Activated CD8-positive, alpha-beta T cell treated with anti-CD3 and anti-CD28 coated beads for 36 hours (primary cell): ENCODE measurements around the gene PCDHGB7. TPM values are rescaled to one million over a fixed set of nuclear protein-coding genes. Genes with fewer than 3 reads are reported as not detected.
A peak's percentile ranks its signal among the peaks of the same experiment; 100 is the strongest.
"Not testable (repeated sequence)": the region's sequence is repeated elsewhere in the genome, so short reads cannot be mapped to it uniquely, and the experiment has no call there.

ENCODE experiments used
- ATAC-seq: fragments of 200-7000 bp; cut with Tn5 transposase; one replicate; pipeline ENCODE4 v1.10.0; 2021; ENCODE audit warnings: mild to moderate bottlenecking, moderate library complexity
- CTCF ChIA-PET: fragments of 350-600 bp; sonication (Branson Sonifier 250); formaldehyde crosslinking; loops from one replicate; lab custom pipeline; 2021; ENCODE audit warnings: antibody characterized with exemption; lab: Charles Lee
- POLR2A ChIA-PET: fragments of 350-600 bp; sonication (Branson Sonifier 250); formaldehyde crosslinking; loops from one replicate; lab custom pipeline; 2021; ENCODE audit warnings: antibody characterized with exemption; lab: Charles Lee
- DNase-seq: peaks from one replicate; pipeline ENCODE4 v3.0.0-alpha.2; 2020
- H3K27ac Mint-ChIP-seq: one replicate; pipeline ENCODE4 v1.8.0; 2021; ENCODE audit warnings: mild to moderate bottlenecking, mixed read lengths
- H3K27me3 Mint-ChIP-seq: one replicate; pipeline ENCODE4 v1.8.0; 2021; ENCODE audit warnings: mixed read lengths
- H3K36me3 Mint-ChIP-seq: one replicate; pipeline ENCODE4 v1.8.0; 2021; ENCODE audit warnings: low read depth, mixed read lengths
- H3K4me1 Mint-ChIP-seq: one replicate; pipeline ENCODE4 v1.8.0; 2021; ENCODE audit warnings: low read depth, mixed read lengths
- H3K4me3 Mint-ChIP-seq: one replicate; pipeline ENCODE4 v1.8.0; 2021; ENCODE audit warnings: mild to moderate bottlenecking, moderate library complexity, mixed read lengths
- H3K9me3 Mint-ChIP-seq: one replicate; pipeline ENCODE4 v1.8.0; 2021; ENCODE audit warnings: mixed read lengths
- intact Hi-C: fragments of 100-400 bp; cut with micrococcal nuclease; formaldehyde crosslinking; loops from one replicate; pipeline ENCODE4 v1.10.0; 2022
- total RNA-seq, 2 experiments: library from RNA; stranded (reverse); gene quantifications; one replicate each; pipeline ENCODE4 v1.2.3, GENCODE V29; 2021
- TF ChIP-seq, protein P1 (sequence below): fragments of 200-600 bp; IDR thresholded peaks from one replicate; pipeline ENCODE4 v1.8.0; 2022; ENCODE audit warnings: antibody characterized with exemption, mild to moderate bottlenecking

Gene PCDHGB7
- total RNA-seq, result not detected

DNA sequence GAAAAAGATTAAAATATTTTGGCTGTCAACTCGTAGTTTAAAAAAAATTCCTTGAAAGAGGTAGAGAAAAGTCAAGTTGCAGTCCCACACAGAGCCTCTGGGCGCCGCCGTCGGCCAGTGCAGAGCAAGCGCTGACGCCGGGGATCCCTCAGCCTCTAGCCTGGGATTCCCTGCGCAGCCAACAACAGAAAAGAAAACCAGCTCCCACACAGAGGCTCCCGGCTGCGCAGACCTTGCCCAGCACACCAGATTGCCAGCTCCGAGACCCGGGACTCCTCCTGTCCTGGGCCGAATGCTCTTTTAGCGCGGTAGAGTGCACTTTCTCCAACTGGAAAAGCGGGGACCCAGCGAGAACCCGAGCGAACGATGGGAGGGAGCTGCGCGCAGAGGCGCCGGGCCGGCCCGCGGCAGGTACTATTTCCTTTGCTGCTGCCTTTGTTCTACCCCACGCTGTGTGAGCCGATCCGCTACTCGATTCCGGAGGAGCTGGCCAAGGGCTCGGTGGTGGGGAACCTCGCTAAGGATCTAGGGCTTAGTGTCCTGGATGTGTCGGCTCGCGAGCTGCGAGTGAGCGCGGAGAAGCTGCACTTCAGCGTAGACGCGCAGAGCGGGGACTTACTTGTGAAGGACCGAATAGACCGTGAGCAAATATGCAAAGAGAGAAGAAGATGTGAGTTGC, at the start of gene PCDHGB7:
Gene PCDHGB7, plus strand, starts transcription at position 184 of the 679 bp plus-strand sequence. Its CDS starts 183 bp downstream, at position 367.
- peaks cover 77% of the 10 kb centered on the region for H3K27me3 Mint-ChIP-seq
- TF ChIP-seq, protein P1, sequence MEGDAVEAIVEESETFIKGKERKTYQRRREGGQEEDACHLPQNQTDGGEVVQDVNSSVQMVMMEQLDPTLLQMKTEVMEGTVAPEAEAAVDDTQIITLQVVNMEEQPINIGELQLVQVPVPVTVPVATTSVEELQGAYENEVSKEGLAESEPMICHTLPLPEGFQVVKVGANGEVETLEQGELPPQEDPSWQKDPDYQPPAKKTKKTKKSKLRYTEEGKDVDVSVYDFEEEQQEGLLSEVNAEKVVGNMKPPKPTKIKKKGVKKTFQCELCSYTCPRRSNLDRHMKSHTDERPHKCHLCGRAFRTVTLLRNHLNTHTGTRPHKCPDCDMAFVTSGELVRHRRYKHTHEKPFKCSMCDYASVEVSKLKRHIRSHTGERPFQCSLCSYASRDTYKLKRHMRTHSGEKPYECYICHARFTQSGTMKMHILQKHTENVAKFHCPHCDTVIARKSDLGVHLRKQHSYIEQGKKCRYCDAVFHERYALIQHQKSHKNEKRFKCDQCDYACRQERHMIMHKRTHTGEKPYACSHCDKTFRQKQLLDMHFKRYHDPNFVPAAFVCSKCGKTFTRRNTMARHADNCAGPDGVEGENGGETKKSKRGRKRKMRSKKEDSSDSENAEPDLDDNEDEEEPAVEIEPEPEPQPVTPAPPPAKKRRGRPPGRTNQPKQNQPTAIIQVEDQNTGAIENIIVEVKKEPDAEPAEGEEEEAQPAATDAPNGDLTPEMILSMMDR, result peak; percentile 63
- H3K9me3 Mint-ChIP-seq, result peaks cover 39% of the 10 kb centered on the region
- H3K4me3 Mint-ChIP-seq, result peak within 1 kb of the TSS; percentile 64
- CTCF ChIA-PET, result interaction anchor here (0.8 to 6.5 kb wide), 13 partner anchors 9 to 209 kb away, joined by 3 to 71 read pairs (median 4); partner anchors contain the start of genes PCDHB12, PCDHGA12 and PCDHGB6
- intact Hi-C loops, POLR2A ChIA-PET, H3K27ac Mint-ChIP-seq: not testable (repeated sequence)
- DNase-seq (peak; percentile 75), ATAC-seq (peak; percentile 76)
- H3K4me1 Mint-ChIP-seq, result peaks cover 19% of the 10 kb centered on the region
- peaks cover 39% of the 10 kb centered on the region for H3K36me3 Mint-ChIP-seq

DNA sequence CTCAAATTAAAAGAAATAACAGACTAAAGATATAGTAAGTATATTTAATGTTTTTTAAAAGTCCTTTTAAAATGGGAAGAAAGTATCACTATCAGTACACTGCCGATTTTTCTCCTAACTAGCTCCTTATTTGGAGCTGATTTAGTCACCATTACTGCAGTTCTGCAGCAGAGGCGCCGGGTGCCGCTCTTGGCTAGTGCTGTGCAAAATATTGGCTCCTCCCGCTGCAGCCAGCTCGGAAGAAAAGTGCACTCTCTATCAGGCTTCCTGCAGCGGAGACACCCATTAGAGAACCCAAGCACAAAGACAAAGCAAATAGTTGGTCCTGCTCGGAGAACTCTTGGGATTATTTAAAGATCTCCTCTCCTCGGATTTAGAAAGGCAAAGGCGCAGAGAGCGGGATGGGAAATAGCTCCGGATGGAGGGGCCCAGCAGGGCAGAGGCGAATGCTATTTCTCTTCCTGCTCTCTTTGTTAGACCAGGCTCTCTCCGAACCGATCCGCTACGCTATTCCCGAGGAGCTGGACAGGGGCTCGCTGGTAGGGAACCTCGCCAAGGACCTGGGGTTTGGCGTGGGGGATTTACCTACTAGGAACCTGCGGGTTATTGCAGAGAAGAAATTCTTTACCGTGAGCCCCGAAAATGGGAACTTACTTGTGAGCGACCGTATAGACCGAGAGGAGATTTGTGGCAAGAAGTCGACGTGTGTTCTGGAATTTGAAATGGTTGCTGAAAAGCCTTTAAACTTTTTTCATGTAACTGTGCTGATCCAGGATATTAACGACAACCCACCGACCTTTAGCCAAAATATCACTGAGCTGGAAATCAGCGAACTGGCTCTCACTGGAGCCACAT, 47.3 kb upstream of the PCDHGB7 start, which contains the start of gene PCDHGB3:
Gene PCDHGB3, plus strand, starts transcription at position 249 of the 855 bp plus-strand sequence. Its CDS starts 153 bp downstream, at position 402.
- ATAC-seq (peak; percentile 74), DNase-seq (peak; percentile 48)
- Mint-ChIP-seq H3K36me3 (peaks cover 21% of the 10 kb centered on the region), H3K4me1 (peaks cover 2% of the 10 kb centered on the region), H3K4me3 (peak within 1 kb of the TSS; percentile 58), H3K27me3 (peaks cover 67% of the 10 kb centered on the region), H3K27ac (no peak within 1 kb of the TSS), H3K9me3 (peaks cover 28% of the 10 kb centered on the region)
- TF ChIP-seq, protein P1, result peak; percentile 27
- ChIA-PET CTCF (interaction anchor here (0.6 to 3.5 kb wide), 32 partner anchors 10 to 286 kb away, joined by 3 to 23 read pairs (median 5); partner anchors contain the start of genes PCDHB9, PCDHGA10, PCDHGA11 and PCDHGA12), POLR2A (no interaction called here)
- intact Hi-C loops, result no loop called here

DNA sequence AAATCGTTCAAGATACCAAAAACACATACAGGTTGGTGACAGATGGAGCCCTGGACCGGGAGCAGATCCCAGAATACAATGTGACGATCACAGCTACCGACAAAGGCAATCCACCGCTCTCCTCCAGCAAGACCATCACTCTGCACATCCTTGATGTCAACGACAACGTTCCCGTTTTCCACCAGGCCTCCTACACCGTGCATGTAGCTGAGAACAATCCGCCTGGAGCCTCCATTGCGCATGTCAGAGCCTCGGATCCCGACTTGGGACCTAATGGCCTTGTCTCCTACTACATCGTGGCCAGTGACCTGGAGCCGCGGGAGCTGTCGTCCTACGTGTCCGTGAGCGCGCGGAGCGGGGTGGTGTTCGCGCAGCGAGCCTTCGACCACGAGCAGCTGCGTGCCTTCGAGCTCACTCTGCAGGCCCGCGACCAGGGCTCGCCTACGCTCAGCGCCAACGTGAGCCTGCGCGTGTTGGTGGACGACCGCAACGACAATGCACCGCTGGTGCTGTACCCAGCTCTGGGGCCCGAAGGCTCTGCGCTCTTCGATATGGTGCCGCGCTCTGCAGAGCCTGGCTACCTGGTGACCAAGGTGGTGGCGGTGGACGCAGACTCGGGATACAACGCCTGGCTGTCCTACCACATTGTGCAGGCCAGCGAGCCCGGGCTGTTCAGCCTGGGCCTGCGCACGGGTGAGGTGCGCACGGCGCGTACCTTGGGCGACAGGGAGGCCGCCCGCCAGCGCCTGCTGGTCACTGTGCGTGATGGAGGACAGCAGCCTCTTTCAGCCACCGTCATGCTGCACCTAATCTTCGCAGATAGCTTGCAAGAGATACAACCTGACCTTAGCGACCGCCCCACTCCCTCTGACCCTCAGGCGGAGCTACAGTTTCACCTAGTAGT, 45.7 kb upstream of the PCDHGB7 start:
- peaks cover 65% of the 10 kb centered on the region for H3K27me3 Mint-ChIP-seq
- ATAC-seq (no peak), DNase-seq (no peak)
- ChIA-PET CTCF (interaction anchor here (1.0 to 3.5 kb wide), 6 partner anchors 35 to 193 kb away, joined by 5 to 23 read pairs (median 9); partner anchors contain the start of genes PCDHB9, PCDHGA10, PCDHGA12 and PCDHGB6), POLR2A (no interaction called here)
- peaks cover 22% of the 10 kb centered on the region for H3K36me3 Mint-ChIP-seq
- TF ChIP-seq, protein P1, result no peak
- no peak overlapping the region for H3K4me3 Mint-ChIP-seq
- intact Hi-C loops, result no loop called here
- H3K4me1 Mint-ChIP-seq, result peaks cover 2% of the 10 kb centered on the region
- H3K9me3 Mint-ChIP-seq, result peaks cover 30% of the 10 kb centered on the region
- no peak overlapping the region for H3K27ac Mint-ChIP-seq

DNA sequence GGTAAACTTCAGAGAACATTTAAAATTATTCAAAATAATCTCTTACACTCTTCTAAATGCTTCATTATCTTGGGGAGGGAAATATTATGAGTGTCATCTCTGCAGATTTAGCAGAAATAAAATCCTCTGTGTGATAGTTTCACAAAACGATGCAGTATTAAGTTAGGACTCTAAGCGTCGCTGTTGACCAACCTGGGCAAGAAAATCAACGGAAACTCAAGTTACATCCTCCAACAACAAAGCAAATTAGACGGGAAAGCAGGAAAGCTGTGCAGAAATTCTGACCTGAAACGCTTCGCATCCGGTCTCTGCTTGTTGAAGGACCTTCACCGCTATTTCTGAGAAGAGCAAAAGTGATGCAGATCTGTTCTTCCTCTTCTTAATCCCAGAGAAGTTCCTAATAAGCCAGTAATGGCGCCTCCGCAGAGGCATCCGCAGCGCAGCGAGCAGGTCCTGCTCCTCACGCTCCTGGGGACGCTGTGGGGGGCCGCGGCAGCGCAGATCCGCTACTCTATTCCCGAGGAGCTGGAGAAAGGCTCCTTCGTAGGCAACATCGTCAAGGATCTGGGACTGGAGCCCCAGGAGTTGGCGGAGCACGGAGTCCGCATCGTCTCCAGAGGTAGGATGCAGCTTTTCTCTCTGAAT, 43.7 kb upstream of the PCDHGB7 start, which contains the start of gene PCDHGA6:
Gene PCDHGA6, plus strand, starts transcription at position 219 of the 645 bp plus-strand sequence. Its CDS starts 193 bp downstream, at position 412.
- CTCF ChIA-PET, result interaction anchor here (0.6 to 1.5 kb wide), 14 partner anchors 15 to 190 kb away, joined by 3 to 7 read pairs (median 3); partner anchors contain the start of genes PCDHGA10, PCDHGA11, PCDHGA12 and TAF7
- POLR2A ChIA-PET, result no interaction called here
- intact Hi-C loops, result no loop called here
- H3K27ac Mint-ChIP-seq, result no peak within 1 kb of the TSS
- ATAC-seq (no peak), DNase-seq (no peak)
- peaks cover 58% of the 10 kb centered on the region for H3K27me3 Mint-ChIP-seq
- H3K9me3 Mint-ChIP-seq, result peaks cover 30% of the 10 kb centered on the region
- TF ChIP-seq, protein P1, result peak; percentile 25
- peaks cover 24% of the 10 kb centered on the region for H3K36me3 Mint-ChIP-seq
- peak within 1 kb of the TSS; percentile 39 for H3K4me3 Mint-ChIP-seq
- H3K4me1 Mint-ChIP-seq, result peaks cover 2% of the 10 kb centered on the region
